Left lung (tissue), 10 donors: ENCODE results near the gene BCAS3. TPM values are rescaled to one million over a fixed set of nuclear protein-coding genes. Genes with fewer than 3 reads are reported as not detected.
A peak's percentile ranks its signal among the peaks of the same experiment; 100 is the strongest.

ENCODE experiments used
- ATAC-seq: fragments of 200-7000 bp; cut with Tn5 transposase; one replicate; pipeline ENCODE4 v1.9.1; 2020; ENCODE audit warnings: moderate library complexity
- DNase-seq, 4 donors: peaks; one replicate each; pipeline ENCODE4 v3.0.0-alpha.2; 2013 to 2020
- H3K27ac ChIP-seq, 2 donors: fragments of 200-600 bp; sonication (generic) in 1 of 2; one replicate each; pipeline versions ENCODE4 v1.5.0 to v1.8.0; 2020 to 2021
- H3K27me3 ChIP-seq, 2 donors: fragments of 200-600 bp; sonication (generic) in 1 of 2; one replicate each; pipeline versions ENCODE4 v1.5.0 to v1.8.0; 2020 to 2021
- H3K36me3 ChIP-seq, 2 donors: fragments of 200-600 bp; sonication (generic) in 1 of 2; one replicate each; pipeline versions ENCODE4 v1.5.0 to v1.8.0; 2020 to 2021
- H3K4me1 ChIP-seq, 2 donors: fragments of 200-600 bp; one replicate each; pipeline ENCODE4 v1.8.0; 2021
- H3K4me3 ChIP-seq, 2 donors: fragments of 200-600 bp; sonication (generic) in 1 of 2; one replicate each; pipeline versions ENCODE4 v1.5.0 to v1.8.0; 2020 to 2021; ENCODE audit warnings: mild to moderate bottlenecking in 1 of 2
- H3K9me3 ChIP-seq, 2 donors: fragments of 200-600 bp; sonication (generic) in 1 of 2; one replicate each; pipeline versions ENCODE4 v1.5.0 to v1.8.0; 2020 to 2021
- intact Hi-C, 2 donors: fragments of 100-400 bp; cut with DNase I; formaldehyde crosslinking; loops; one replicate each; pipeline versions ENCODE4 v1.11.2 to v1.14.2; 2022
- polyA plus RNA-seq, 6 donors: library from polyadenylated mRNA; unstranded; fragments of 120-200 nt; gene quantifications; one replicate each; pipeline ENCODE4 v1.2.1, GENCODE V29; 2013; ENCODE audit not compliant: insufficient read length in 6 of 6
- total RNA-seq, 2 donors: library from RNA; stranded (reverse); fragmentation: NEBNext Ultra II Directional; extraction: Animal tissue kit (Norgen Biotek cat#: 25700); gene quantifications; one replicate each; pipeline ENCODE4 v1.2.1, GENCODE V29; 2021
- TF ChIP-seq, protein P1 (sequence below), 2 donors: fragments of 200-600 bp; sonication (generic) in 1 of 2; IDR thresholded peaks; one replicate each; pipeline versions ENCODE4 v1.5.0 to v1.8.0; 2021; ENCODE audit warnings: antibody characterized with exemption in 2 of 2
- donor health status: DM: no; HTN: yes; CAD: no.
- donor health status: DM: no; HTN: no; CAD: no.

Gene BCAS3
- total and polyA plus RNA-seq, 8 donors, result 21.2 to 29.6 (median 28.0) TPM

DNA sequence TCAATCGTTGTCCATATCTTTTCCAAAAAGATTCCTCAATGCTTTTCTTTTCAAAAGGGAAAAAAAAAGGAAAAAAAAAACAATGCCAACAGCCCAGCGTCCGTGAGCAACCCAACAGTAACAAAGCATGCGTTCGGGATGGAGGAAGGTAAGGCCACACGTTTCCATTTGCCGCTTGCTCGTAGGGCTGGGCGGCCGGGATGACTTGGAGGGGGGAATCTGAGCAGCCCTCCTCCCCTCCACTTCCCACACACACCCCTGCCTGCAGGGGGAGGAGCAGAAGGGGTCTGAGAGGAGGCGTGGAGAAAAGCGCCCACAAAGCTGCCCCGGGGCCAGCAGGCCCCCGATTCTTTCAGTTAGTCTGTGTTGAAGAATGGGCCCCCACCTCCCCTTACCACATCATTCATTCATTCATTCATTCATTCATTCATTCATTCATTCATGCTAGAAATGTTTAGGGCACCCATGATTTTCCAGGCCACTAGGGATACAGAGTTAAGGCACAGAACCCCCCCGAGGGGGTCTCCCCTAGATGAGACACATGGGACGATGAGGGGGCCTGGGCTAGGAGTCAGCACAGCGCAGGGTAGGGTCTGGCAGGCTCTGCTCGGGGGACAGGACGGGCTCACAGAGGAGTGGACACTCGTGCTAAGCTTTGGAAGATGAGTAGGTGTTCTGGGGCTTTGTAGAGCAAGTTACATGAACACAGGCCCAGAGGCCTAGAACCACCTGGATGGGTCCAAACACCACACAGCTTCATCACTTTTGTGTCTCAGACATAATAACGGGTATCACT lies 711.1 kb downstream of the BCAS3 start:
- Histone ChIP-seq H3K4me1 (peaks cover 0 to 9% of the 10 kb centered on the region in 2 donors), H3K36me3 (no peaks in the 10 kb centered on the region), H3K4me3 (no peak overlapping the region), H3K9me3 (no peaks in the 10 kb centered on the region), H3K27me3 (no peaks in the 10 kb centered on the region), H3K27ac (no peak overlapping the region)
- TF ChIP-seq, protein P1, sequence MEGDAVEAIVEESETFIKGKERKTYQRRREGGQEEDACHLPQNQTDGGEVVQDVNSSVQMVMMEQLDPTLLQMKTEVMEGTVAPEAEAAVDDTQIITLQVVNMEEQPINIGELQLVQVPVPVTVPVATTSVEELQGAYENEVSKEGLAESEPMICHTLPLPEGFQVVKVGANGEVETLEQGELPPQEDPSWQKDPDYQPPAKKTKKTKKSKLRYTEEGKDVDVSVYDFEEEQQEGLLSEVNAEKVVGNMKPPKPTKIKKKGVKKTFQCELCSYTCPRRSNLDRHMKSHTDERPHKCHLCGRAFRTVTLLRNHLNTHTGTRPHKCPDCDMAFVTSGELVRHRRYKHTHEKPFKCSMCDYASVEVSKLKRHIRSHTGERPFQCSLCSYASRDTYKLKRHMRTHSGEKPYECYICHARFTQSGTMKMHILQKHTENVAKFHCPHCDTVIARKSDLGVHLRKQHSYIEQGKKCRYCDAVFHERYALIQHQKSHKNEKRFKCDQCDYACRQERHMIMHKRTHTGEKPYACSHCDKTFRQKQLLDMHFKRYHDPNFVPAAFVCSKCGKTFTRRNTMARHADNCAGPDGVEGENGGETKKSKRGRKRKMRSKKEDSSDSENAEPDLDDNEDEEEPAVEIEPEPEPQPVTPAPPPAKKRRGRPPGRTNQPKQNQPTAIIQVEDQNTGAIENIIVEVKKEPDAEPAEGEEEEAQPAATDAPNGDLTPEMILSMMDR (IDR thresholded peaks at IDR 0.05), result no peak
- intact Hi-C loops, result loop anchor here in 1 of 2 donors (10.0 kb wide), 1 partner anchor 664 kb away; no protein-coding TSS in a partner anchor
- ATAC-seq, result no peak
- DNase-seq, result peak in 1 of 4 donors; percentile 55

DNA sequence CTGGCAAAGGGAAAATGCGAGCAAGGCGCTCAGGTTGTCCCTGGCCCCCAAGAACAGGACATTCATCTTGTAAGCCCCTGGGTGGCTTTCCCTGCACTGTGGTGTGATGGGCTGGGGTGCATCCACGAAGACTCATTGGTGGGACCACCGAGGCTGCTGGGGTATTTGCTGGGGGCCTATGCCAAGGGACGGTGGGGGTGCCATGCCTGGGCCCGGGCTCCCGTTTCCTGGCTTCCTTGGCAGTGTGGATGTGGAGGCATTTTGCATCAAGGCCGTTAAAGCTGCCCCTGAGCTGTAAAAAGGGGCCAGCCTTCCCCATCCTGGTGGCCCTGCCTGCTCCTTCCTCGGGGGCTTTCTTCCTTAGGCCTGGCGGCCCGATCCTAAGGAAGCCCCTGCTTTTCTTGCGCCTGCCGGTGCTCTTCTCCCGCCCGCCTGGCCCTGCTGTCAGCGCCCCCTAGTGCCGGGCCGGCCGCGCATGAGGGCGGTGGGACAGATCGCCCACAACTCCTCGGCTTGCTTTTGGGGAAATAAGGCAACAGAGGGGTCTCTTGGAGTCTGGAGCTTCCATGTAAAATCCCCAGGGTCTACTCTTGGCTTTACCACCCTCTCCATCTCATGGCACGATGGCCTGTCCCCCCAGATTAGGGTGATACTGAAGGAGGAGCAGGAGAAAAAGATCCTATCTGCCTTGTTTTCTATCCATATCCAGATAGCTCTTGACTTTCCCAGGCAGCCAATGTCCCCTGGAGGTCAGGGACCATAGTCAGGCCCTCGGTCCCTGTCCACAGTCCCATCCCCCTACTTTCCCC lies 712.2 kb downstream of the BCAS3 start:
- peak in 2 of 4 donors; percentile 57 to 89 for DNase-seq
- H3K9me3 ChIP-seq, result no peaks in the 10 kb centered on the region
- TF ChIP-seq, protein P1 (IDR thresholded peaks at IDR 0.05), result peak; percentile 78
- no peaks in the 10 kb centered on the region for H3K36me3 ChIP-seq
- peaks cover 0 to 11% of the 10 kb centered on the region in 2 donors for H3K27me3 ChIP-seq
- H3K4me1 ChIP-seq, result peaks cover 0 to 9% of the 10 kb centered on the region in 2 donors
- intact Hi-C loops, result loop anchor here in 1 of 2 donors (10.0 kb wide), 2 partner anchors 385 to 665 kb away; no protein-coding TSS in a partner anchor
- H3K27ac ChIP-seq, result peak overlapping the region in 1 of 2 donors; percentile 6
- no peak overlapping the region for H3K4me3 ChIP-seq
- ATAC-seq, result peak; percentile 83

GRCh38 chr17:61390479-61390791 lies 712.8 kb downstream of the BCAS3 start:
- Histone ChIP-seq H3K9me3 (no peaks in the 10 kb centered on the region), H3K27ac (peak overlapping the region in 1 of 2 donors; percentile 6), H3K4me1 (peaks cover 0 to 9% of the 10 kb centered on the region in 2 donors), H3K36me3 (no peaks in the 10 kb centered on the region), H3K4me3 (no peak overlapping the region), H3K27me3 (peaks cover under 1 to 16% of the 10 kb centered on the region in 2 donors)
- TF ChIP-seq, protein P1 (IDR thresholded peaks at IDR 0.05), result no peak
- peak in 1 of 4 donors; percentile 60 for DNase-seq
- intact Hi-C loops, result loop anchor here in 1 of 2 donors (10.0 kb wide), 1 partner anchor 386 kb away; no protein-coding TSS in a partner anchor
- no peak for ATAC-seq

- no peak overlapping the region for H3K27ac ChIP-seq
- DNase-seq (peak in 1 of 4 donors; percentile 62), ATAC-seq (no peak)
- intact Hi-C loops, result loop anchor here in 1 of 2 donors (10.0 kb wide), 1 partner anchor 387 kb away; no protein-coding TSS in a partner anchor
- no peak overlapping the region for H3K4me3 ChIP-seq
- H3K36me3 ChIP-seq, result no peaks in the 10 kb centered on the region
- no peaks in the 10 kb centered on the region for H3K9me3 ChIP-seq
- TF ChIP-seq, protein P1 (IDR thresholded peaks at IDR 0.05), result no peak
- peaks cover 14 to 30% of the 10 kb centered on the region in 2 donors for H3K27me3 ChIP-seq
- H3K4me1 ChIP-seq, result peaks cover 0 to 19% of the 10 kb centered on the region in 2 donors
Measured at GRCh38 chr17:61391595-61392291, 714.1 kb downstream of the BCAS3 start.
